Stomach smooth muscle (tissue), 2 donors: ENCODE data around the gene CLIP3.

Experiments used
- H3K27ac ChIP-seq: one replicate; pipeline ENCODE4 v1.7.0; 2013; ENCODE audit warnings: mild to moderate bottlenecking, low read length, inconsistent platforms
- H3K27me3 ChIP-seq, 2 donors: one replicate each; pipeline ENCODE4 v1.7.0; 2013; ENCODE audit warnings: low read length in 2 of 2; ENCODE audit not compliant: insufficient read depth in 2 of 2, control insufficient read depth in 1 of 2
- H3K36me3 ChIP-seq, 2 donors: one replicate each; pipeline ENCODE4 v1.7.0; 2013; ENCODE audit warnings: low read length in 2 of 2; ENCODE audit not compliant: control insufficient read depth in 2 of 2, insufficient read depth in 2 of 2
- H3K4me1 ChIP-seq: one replicate; pipeline ENCODE4 v1.7.0; 2013; ENCODE audit warnings: low read length; ENCODE audit not compliant: control insufficient read depth, insufficient read depth
- H3K4me3 ChIP-seq, 2 donors: one replicate each; pipeline ENCODE4 v1.7.0; 2013; ENCODE audit warnings: low read length in 2 of 2
- H3K9ac ChIP-seq, 2 donors: one replicate each; pipeline ENCODE4 v1.7.0; 2013; ENCODE audit warnings: low read length in 2 of 2, mild to moderate bottlenecking in 1 of 2
- H3K9me3 ChIP-seq, 2 donors: one replicate each; pipeline ENCODE4 v1.7.0; 2013; ENCODE audit warnings: low read length in 2 of 2; ENCODE audit not compliant: control insufficient read depth in 2 of 2
- donor health status: healthy.
- donor health status: Pancreatic carcinoma.

CLIP3 gene

DNA sequence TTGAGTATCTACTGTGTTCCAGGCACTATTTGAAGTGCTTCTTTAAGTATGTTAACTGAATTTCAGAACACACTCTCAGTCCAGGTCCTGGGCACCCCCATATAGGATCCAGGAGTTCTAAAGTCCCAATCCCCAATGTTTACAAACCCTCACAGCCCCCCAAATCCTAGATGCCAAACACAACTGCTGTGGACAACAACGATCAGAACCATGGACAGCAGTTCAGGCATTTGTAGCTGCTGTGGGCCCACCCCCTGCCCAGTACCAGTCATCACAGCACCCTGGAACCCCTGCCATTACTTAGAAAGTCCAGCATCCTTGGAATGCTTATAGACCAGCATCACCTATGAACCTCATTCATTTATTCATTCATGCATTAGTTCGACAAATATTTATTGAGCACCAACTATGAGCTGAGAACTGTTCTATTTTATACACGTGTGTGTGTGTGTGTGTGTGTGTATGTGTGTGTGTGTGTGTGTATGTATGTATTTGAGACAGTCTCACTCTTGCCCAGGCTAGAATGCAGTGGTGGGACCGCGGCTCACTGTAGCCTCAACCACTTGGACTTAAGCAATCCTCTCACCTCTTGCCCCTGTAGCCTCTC lies 57.0 kb downstream of the CLIP3 start:
- Histone ChIP-seq H3K27ac (no peak overlapping the region), H3K4me3 (no peak overlapping the region), H3K36me3 (no peaks in the 10 kb centered on the region), H3K9ac (no peak overlapping the region), H3K4me1 (no peaks in the 10 kb centered on the region), H3K27me3 (peaks cover 4 to 13% of the 10 kb centered on the region in 2 donors), H3K9me3 (no peaks in the 10 kb centered on the region)

DNA sequence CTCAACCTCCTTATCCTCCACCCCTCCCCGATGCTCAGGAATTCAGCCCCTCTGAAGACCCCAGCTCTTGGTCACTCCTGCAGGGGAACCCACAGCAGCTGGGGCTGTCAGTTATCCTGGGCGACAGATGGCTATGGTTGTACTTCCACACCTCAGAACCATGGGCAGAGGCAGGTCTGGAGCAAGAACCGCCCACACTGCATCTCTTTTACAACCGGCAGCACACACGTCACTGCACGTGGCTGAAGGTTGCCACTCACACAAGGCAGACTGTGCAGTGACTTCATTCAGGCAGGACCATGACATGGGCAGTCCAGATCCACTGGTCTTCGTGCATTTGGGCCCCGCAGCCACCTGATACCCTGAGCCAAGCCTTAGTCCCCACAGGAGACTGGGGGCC lies 59.2 kb downstream of the CLIP3 start:
- Histone ChIP-seq H3K36me3 (no peaks in the 10 kb centered on the region), H3K4me3 (no peak overlapping the region), H3K9ac (no peak overlapping the region), H3K27ac (no peak overlapping the region), H3K9me3 (no peaks in the 10 kb centered on the region), H3K4me1 (peaks cover 4% of the 10 kb centered on the region), H3K27me3 (peaks cover 0 to 7% of the 10 kb centered on the region in 2 donors)

DNA sequence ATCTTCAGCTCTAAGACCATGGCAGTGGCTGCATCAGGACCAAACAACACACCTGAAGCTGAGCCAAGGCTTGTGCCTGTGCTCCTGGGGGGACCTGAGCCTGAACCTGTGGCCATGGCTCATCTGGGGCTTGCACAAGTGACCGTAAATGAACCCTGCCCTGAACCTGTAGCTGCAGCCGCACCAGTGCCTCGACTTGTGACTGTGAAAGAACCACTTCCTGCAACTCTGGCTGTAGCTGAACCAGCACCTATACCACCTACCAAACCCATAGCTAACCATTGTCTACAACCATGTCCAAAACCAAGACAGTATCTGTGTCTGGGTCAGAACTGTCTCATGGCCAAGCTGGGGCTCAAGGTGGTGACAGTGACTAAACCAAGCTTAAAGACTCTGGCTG lies 65.9 kb downstream of the CLIP3 start:
- no peak overlapping the region for H3K4me3 ChIP-seq
- H3K9ac ChIP-seq = no peak overlapping the region
- no peak overlapping the region for H3K27ac ChIP-seq
- H3K27me3 ChIP-seq = peaks cover 7 to 11% of the 10 kb centered on the region in 2 donors
- H3K4me1 ChIP-seq = peaks cover 4% of the 10 kb centered on the region
- H3K36me3 ChIP-seq = no peaks in the 10 kb centered on the region
- H3K9me3 ChIP-seq = no peaks in the 10 kb centered on the region
